Esophagus muscularis mucosa (tissue), 4 donors: Measurements from ENCODE around the gene APOL6. TPM values are rescaled to one million over a fixed set of nuclear protein-coding genes. Genes with fewer than 3 reads are reported as not detected.

Experiments
- DNase-seq: peaks from one replicate; pipeline ENCODE4 v3.0.0-alpha.2; 2017; ENCODE audit errors: extremely low spot score
- H3K27ac ChIP-seq, 4 donors: fragments of 200-600 bp; sonication (generic); replicated peaks in 1 of 4; 1 replicate in 3 of 4; 2 replicates in 1 of 4; pipeline ENCODE4 v1.5.1; 2016 to 2019; ENCODE audit warnings: mild to moderate bottlenecking in 1 of 4
- H3K27me3 ChIP-seq, 4 donors: fragments of 200-600 bp; sonication (generic); one replicate each; pipeline versions ENCODE4 v1.5.1 to v1.6.0; 2016 to 2019
- H3K36me3 ChIP-seq, 4 donors: fragments of 200-600 bp; sonication (generic); one replicate each; pipeline ENCODE4 v1.5.1; 2016 to 2019
- H3K4me1 ChIP-seq, 4 donors: fragments of 200-600 bp; sonication (generic); one replicate each; pipeline ENCODE4 v1.5.1; 2016 to 2019
- H3K4me3 ChIP-seq, 4 donors: fragments of 200-600 bp; sonication (generic); 1 replicate in 2 of 4; 2 replicates in 2 of 4; pipeline ENCODE4 v1.5.1; 2016 to 2019; ENCODE audit warnings: mild to moderate bottlenecking in 4 of 4, moderate library complexity in 1 of 4
- H3K9me3 ChIP-seq, 4 donors: fragments of 200-600 bp; sonication (generic); 1 replicate in 3 of 4; 2 replicates in 1 of 4; pipeline ENCODE4 v1.5.1; 2016 to 2019
- EP300 ChIP-seq: sonication (generic); formaldehyde crosslinking; IDR thresholded peaks from one replicate; pipeline ENCODE4 v1.6.1; 2017; ENCODE audit warnings: antibody characterized with exemption
- POLR2A ChIP-seq: fragments of 450-650 bp; IDR thresholded peaks from one replicate; pipeline ENCODE4 v1.6.1; 2017; ENCODE audit warnings: antibody characterized with exemption, moderate library complexity, mild to moderate bottlenecking, low read depth
- POLR2AphosphoS5 ChIP-seq, 2 donors: sonication (generic); formaldehyde crosslinking; IDR thresholded peaks; one replicate each; pipeline ENCODE4 v1.6.1; 2017; ENCODE audit warnings: antibody characterized with exemption in 2 of 2
- WGBS: methylation state at CpG from one replicate; pipeline ENCODE4 v1.1.5; 2018; 5-methylcytosine and 5-hydroxymethylcytosine counted together
- intact Hi-C: fragments of 100-400 bp; cut with DNase I; formaldehyde crosslinking; loops from one replicate; pipeline ENCODE4 v1.15.1; 2023
- total RNA-seq, 4 donors: library from RNA; depleted of rRNA; stranded (reverse); fragments of >200 nt; gene quantifications; one replicate each; pipeline versions ENCODE4 v1.1.0 to v1.2.1, GENCODE V29; 2016
- TF ChIP-seq, protein P1 (sequence below), 3 experiments: fragments of 200-600 bp in 2 of 3; fragments of 450-650 bp in 1 of 3; sonication (generic) in 2 of 3; IDR thresholded peaks; one replicate each; pipeline ENCODE4 v1.5.1; 2017 to 2019; ENCODE audit warnings: antibody characterized with exemption in 3 of 3, mild to moderate bottlenecking in 2 of 3, moderate library complexity in 1 of 3

APOL6 gene
- total RNA-seq, 4 donors from 2014 or later, result 10.1 to 21.0 (median 12.1) TPM

GRCh38 chr22:35642305-35642741, 5.9 kb upstream of the APOL6 start:
- intact Hi-C loops, result loop anchor here (5.0 kb wide), 1 partner anchor 100 kb away; no protein-coding TSS in a partner anchor
- H3K9me3 ChIP-seq, result no peaks in the 10 kb centered on the region
- H3K36me3 ChIP-seq, result no peaks in the 10 kb centered on the region
- WGBS, result 83% methylated on average over 1 of the region's 2 CpGs
- DNase-seq, result no peak
- H3K27ac ChIP-seq, result no peak overlapping the region
- H3K4me1 ChIP-seq, result peaks cover 39 to 43% (median 40%) of the 10 kb centered on the region in 4 donors
- H3K4me3 ChIP-seq, result no peak overlapping the region
- TF ChIP-seq EP300 (no peak), POLR2AphosphoS5 (IDR thresholded peaks at IDR 0.05) (no peak), POLR2A (no peak)
- TF ChIP-seq, protein P1, sequence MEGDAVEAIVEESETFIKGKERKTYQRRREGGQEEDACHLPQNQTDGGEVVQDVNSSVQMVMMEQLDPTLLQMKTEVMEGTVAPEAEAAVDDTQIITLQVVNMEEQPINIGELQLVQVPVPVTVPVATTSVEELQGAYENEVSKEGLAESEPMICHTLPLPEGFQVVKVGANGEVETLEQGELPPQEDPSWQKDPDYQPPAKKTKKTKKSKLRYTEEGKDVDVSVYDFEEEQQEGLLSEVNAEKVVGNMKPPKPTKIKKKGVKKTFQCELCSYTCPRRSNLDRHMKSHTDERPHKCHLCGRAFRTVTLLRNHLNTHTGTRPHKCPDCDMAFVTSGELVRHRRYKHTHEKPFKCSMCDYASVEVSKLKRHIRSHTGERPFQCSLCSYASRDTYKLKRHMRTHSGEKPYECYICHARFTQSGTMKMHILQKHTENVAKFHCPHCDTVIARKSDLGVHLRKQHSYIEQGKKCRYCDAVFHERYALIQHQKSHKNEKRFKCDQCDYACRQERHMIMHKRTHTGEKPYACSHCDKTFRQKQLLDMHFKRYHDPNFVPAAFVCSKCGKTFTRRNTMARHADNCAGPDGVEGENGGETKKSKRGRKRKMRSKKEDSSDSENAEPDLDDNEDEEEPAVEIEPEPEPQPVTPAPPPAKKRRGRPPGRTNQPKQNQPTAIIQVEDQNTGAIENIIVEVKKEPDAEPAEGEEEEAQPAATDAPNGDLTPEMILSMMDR (IDR thresholded peaks at IDR 0.05), result no peak
- H3K27me3 ChIP-seq, result no peaks in the 10 kb centered on the region

- Histone ChIP-seq H3K27ac (no peak overlapping the region), H3K27me3 (no peaks in the 10 kb centered on the region), H3K4me3 (no peak overlapping the region), H3K9me3 (no peaks in the 10 kb centered on the region), H3K4me1 (peaks cover 33 to 35% (median 34%) of the 10 kb centered on the region in 4 donors), H3K36me3 (no peaks in the 10 kb centered on the region)
- no peak for DNase-seq
- intact Hi-C loops, result loop anchor here (5.0 kb wide), 1 partner anchor 98 kb away; no protein-coding TSS in a partner anchor
- TF ChIP-seq EP300 (no peak), POLR2A (no peak), POLR2AphosphoS5 (IDR thresholded peaks at IDR 0.05) (no peak)
- TF ChIP-seq, protein P1 (IDR thresholded peaks at IDR 0.05), result no peak
- 100% methylated on average over 1 of the region's 1 CpG for WGBS
Observed at GRCh38 chr22:35643991-35644390, 4.3 kb upstream of the APOL6 start.

DNA sequence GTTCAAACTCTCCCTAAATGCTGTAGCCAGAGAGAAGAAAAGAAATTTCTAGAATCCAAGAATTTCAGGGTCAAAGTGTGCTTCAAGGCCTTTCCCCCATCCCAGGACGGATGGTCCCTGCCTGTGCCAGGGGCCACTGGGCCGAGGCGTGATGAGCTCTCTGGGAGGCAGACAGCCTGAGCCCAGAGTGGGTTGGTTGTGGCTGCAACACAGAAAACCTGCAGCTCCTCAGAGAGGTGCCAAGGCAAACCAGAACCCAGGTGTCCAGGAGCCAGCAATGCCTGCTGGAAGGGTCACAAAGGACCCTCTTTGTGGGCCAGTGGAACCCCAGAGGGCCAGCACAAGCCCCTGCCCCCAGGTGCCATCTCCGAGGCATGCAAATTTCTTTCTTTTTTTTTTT, 2.6 kb upstream of the APOL6 start:
- 95% methylated on average over 4 of the region's 4 CpGs for whole genome bisulfite sequencing

DNA sequence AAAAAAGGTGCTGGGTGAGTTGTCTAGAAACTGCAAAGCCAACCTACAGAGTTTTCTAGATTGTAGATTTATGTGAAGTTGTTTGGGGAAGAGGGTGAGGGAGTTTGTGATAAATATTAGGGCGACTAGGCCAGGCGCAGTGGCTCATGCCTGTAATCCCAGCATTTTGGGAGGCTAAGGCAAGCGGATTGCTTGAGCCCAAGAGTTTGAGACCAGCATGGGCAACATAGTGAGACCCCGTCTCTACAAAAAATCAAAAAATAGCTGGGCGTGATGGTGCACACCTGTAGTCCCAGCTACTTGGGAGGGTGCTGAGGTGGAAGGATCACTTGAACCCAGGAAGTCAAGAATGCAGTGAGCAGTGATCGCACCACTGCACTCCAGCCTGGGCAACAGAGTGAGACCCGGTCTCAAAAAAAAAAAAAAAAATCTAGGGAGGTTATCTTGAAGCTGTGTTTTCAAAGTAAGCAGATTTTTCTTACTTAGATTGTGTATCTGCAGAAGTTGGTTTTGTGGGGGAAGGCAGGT, 844 bp downstream of the APOL6 start:
- intact Hi-C loops, result no loop called here
- H3K4me1 ChIP-seq, result peaks cover 21 to 46% (median 45%) of the 10 kb centered on the region in 4 donors
- H3K36me3 ChIP-seq, result no peaks in the 10 kb centered on the region
- H3K9me3 ChIP-seq, result no peaks in the 10 kb centered on the region
- TF ChIP-seq POLR2AphosphoS5 (IDR thresholded peaks at IDR 0.05), result no peak
- TF ChIP-seq POLR2A, result no peak
- TF ChIP-seq, protein P1 (IDR thresholded peaks at IDR 0.05), result no peak
- no peak for TF ChIP-seq EP300
- no peaks in the 10 kb centered on the region for H3K27me3 ChIP-seq
- peak overlapping the region; percentile 55 to 89 (median 76) for H3K4me3 ChIP-seq
- peak overlapping the region; percentile 83 to 88 (median 86) for H3K27ac ChIP-seq
- no peak for DNase-seq
- WGBS, result 72% methylated on average over 7 of the region's 7 CpGs

More for the DNA sequence above, 2.6 kb upstream of the APOL6 start:
- TF ChIP-seq EP300 (no peak), POLR2A (no peak), POLR2AphosphoS5 (IDR thresholded peaks at IDR 0.05) (no peak)
- TF ChIP-seq, protein P1 (IDR thresholded peaks at IDR 0.05), result no peak
- Histone ChIP-seq H3K9me3 (no peaks in the 10 kb centered on the region), H3K4me3 (no peak overlapping the region), H3K36me3 (no peaks in the 10 kb centered on the region), H3K27me3 (no peaks in the 10 kb centered on the region), H3K4me1 (peaks cover 28 to 46% (median 45%) of the 10 kb centered on the region in 4 donors), H3K27ac (no peak overlapping the region)
- intact Hi-C loops, result no loop called here
- no peak for DNase-seq
